Natural killer cell (primary cell): ENCODE measurements around the gene EPHA2. TPM values are rescaled to one million over a fixed set of nuclear protein-coding genes. Genes with fewer than 3 reads are reported as not detected.

Experiments
- ATAC-seq, 3 donors: fragments of 150-1000 bp in 2 of 3; fragments of 200-7000 bp in 1 of 3; cut with Tn5 transposase; 1 replicate in 1 of 3; 2 replicates in 2 of 3; pipeline ENCODE4 v1.10.0; 2021; ENCODE audit warnings: mild to moderate bottlenecking in 2 of 3, moderate library complexity in 2 of 3
- DNase-seq, 2 donors: peaks; one replicate each; pipeline versions ENCODE4 v3.0.0 to v3.0.0-alpha.2; 2013 to 2021; ENCODE audit warnings: mixed read lengths in 1 of 2
- H3K27ac ChIP-seq: one replicate; pipeline ENCODE4 v1.5.1; 2013; ENCODE audit warnings: mild to moderate bottlenecking, low read length
- H3K27me3 ChIP-seq: one replicate; pipeline ENCODE4 v1.6.1; 2013; ENCODE audit warnings: low read length; ENCODE audit not compliant: control insufficient read depth, insufficient read depth
- H3K36me3 ChIP-seq: one replicate; pipeline ENCODE4 v1.6.1; 2013; ENCODE audit warnings: low read length; ENCODE audit not compliant: control insufficient read depth, insufficient read depth
- H3K4me1 ChIP-seq: one replicate; pipeline ENCODE4 v1.6.1; 2013; ENCODE audit warnings: low read length; ENCODE audit not compliant: control insufficient read depth, insufficient read depth
- H3K4me3 ChIP-seq: one replicate; pipeline ENCODE4 v1.5.1; 2013; ENCODE audit warnings: low read length
- H3K9me3 ChIP-seq: one replicate; pipeline ENCODE4 v1.6.1; 2013; ENCODE audit warnings: low read length; ENCODE audit not compliant: control insufficient read depth, insufficient read depth
- H3K27ac Mint-ChIP-seq, 2 donors: one replicate each; pipeline ENCODE4 v1.8.0; 2022; ENCODE audit warnings: mild to moderate bottlenecking in 2 of 2, mixed read lengths in 2 of 2, moderate library complexity in 1 of 2
- H3K27me3 Mint-ChIP-seq, 2 donors: one replicate each; pipeline ENCODE4 v1.8.0; 2022; ENCODE audit warnings: low read depth in 2 of 2, mixed read lengths in 2 of 2
- H3K36me3 Mint-ChIP-seq: one replicate; pipeline ENCODE4 v1.8.0; 2022; ENCODE audit warnings: mixed read lengths
- H3K4me1 Mint-ChIP-seq, 2 donors: one replicate each; pipeline ENCODE4 v1.8.0; 2022; ENCODE audit warnings: mixed read lengths in 2 of 2
- H3K4me3 Mint-ChIP-seq: one replicate; pipeline ENCODE4 v1.8.0; 2022; ENCODE audit warnings: mild to moderate bottlenecking, moderate library complexity, mixed read lengths
- H3K9me3 Mint-ChIP-seq, 2 donors: one replicate each; pipeline ENCODE4 v1.8.0; 2022; ENCODE audit warnings: mixed read lengths in 2 of 2
- CTCF ChIP-seq: fragments of 200-600 bp; IDR thresholded peaks from one replicate; pipeline ENCODE4 v1.8.0; 2022; ENCODE audit warnings: antibody characterized with exemption
- WGBS: methylation state at CpG from one replicate; pipeline ENCODE4 v1.1.7; 2013; ENCODE audit warnings: missing lambda C conversion rate; ENCODE audit not compliant: insufficient coverage; 5-methylcytosine and 5-hydroxymethylcytosine counted together
- intact Hi-C: fragments of 100-400 bp; cut with micrococcal nuclease; formaldehyde crosslinking; loops from one replicate; pipeline ENCODE4 v1.14.2; 2022
- total RNA-seq, 4 donors: library from RNA; stranded (reverse); fragments of 120-200 nt in 1 of 4; gene quantifications; one replicate each; pipeline versions ENCODE4 v1.2.3 to v1.2.4, GENCODE V29; 2013 to 2022

The EPHA2 gene
- total RNA-seq, 3 donors from 2014 or later (not counting 1 experiment from before 2014, with no cell fraction given) = 0.13 TPM; not detected in 2

GRCh38 chr1:16141573-16142336 lies 14.1 kb downstream of the EPHA2 start:
- H3K27ac Mint-ChIP-seq = no peak overlapping the region

GRCh38 chr1:16140068-16140596 lies 15.7 kb downstream of the EPHA2 start:
- no peak for DNase-seq
- Mint-ChIP-seq H3K36me3 (no peaks in the 10 kb centered on the region), H3K4me3 (no peak overlapping the region), H3K27ac (no peak overlapping the region), H3K9me3 (no peaks in the 10 kb centered on the region), H3K4me1 (peaks cover 0 to 16% of the 10 kb centered on the region in 2 donors), H3K27me3 (peaks cover 0 to 8% of the 10 kb centered on the region in 2 donors)
- no peaks in the 10 kb centered on the region for H3K36me3 ChIP-seq
- H3K9me3 ChIP-seq = no peaks in the 10 kb centered on the region
- no peak overlapping the region for H3K4me3 ChIP-seq
- intact Hi-C loops = no loop called here
- no peak for TF ChIP-seq CTCF
- 95% methylated on average over 7 of the region's 7 CpGs for WGBS
- H3K27ac ChIP-seq = no peak overlapping the region
- H3K27me3 ChIP-seq = no peaks in the 10 kb centered on the region
- H3K4me1 ChIP-seq = peaks cover 3% of the 10 kb centered on the region
- no peak for ATAC-seq

More at GRCh38 chr1:16141573-16142336, 14.1 kb downstream of the EPHA2 start:
- DNase-seq (no peak), ATAC-seq (no peak)
- Histone ChIP-seq H3K36me3 (no peaks in the 10 kb centered on the region), H3K27ac (no peak overlapping the region), H3K4me3 (no peak overlapping the region), H3K27me3 (no peaks in the 10 kb centered on the region), H3K4me1 (peaks cover 8% of the 10 kb centered on the region), H3K9me3 (no peaks in the 10 kb centered on the region)
- intact Hi-C loops = no loop called here
- peaks cover 0 to 16% of the 10 kb centered on the region in 2 donors for H3K4me1 Mint-ChIP-seq
- H3K27me3 Mint-ChIP-seq = peaks cover 0 to 8% of the 10 kb centered on the region in 2 donors
- H3K36me3 Mint-ChIP-seq = no peaks in the 10 kb centered on the region
- H3K9me3 Mint-ChIP-seq = no peaks in the 10 kb centered on the region
- no peak for TF ChIP-seq CTCF
- no peak overlapping the region for H3K4me3 Mint-ChIP-seq
- 26% methylated on average over 16 of the region's 16 CpGs for WGBS

- peaks cover 3% of the 10 kb centered on the region for H3K4me1 ChIP-seq
- 88% methylated on average over 3 of the region's 3 CpGs for WGBS
- Mint-ChIP-seq H3K9me3 (no peaks in the 10 kb centered on the region), H3K4me1 (peaks cover 0 to 16% of the 10 kb centered on the region in 2 donors), H3K27ac (no peak overlapping the region), H3K4me3 (no peak overlapping the region), H3K27me3 (peaks cover 0 to 8% of the 10 kb centered on the region in 2 donors), H3K36me3 (no peaks in the 10 kb centered on the region)
- ATAC-seq = no peak
- intact Hi-C loops = no loop called here
- no peak overlapping the region for H3K27ac ChIP-seq
- H3K9me3 ChIP-seq = no peaks in the 10 kb centered on the region
- no peak for TF ChIP-seq CTCF
- no peak for DNase-seq
- H3K4me3 ChIP-seq = no peak overlapping the region
- no peaks in the 10 kb centered on the region for H3K36me3 ChIP-seq
- H3K27me3 ChIP-seq = no peaks in the 10 kb centered on the region
Measured at GRCh38 chr1:16139473-16139962, 16.4 kb downstream of the EPHA2 start.
